ENCODE results near the gene AUTS2.

DNA sequence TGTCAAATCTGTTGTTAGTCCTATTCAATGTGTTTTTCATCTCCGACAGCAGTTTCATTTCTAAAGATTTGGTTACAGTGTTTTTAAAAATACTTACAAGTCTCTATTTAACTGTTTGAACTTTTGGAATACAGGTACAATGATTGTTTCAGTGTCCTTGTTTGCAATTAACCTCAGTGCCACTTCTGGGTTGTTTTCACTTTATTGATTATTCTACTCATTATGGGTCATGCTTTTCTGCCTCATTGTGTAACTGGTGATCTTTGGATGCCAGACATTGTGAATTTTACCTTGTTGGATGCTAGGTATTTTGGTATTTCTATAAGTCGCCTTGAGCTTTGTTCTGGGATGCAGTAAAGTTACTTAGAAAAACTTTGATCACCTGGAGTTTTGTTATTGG lies 331.3 kb downstream of the AUTS2 start:
- TF ChIP-seq, protein P1, sequence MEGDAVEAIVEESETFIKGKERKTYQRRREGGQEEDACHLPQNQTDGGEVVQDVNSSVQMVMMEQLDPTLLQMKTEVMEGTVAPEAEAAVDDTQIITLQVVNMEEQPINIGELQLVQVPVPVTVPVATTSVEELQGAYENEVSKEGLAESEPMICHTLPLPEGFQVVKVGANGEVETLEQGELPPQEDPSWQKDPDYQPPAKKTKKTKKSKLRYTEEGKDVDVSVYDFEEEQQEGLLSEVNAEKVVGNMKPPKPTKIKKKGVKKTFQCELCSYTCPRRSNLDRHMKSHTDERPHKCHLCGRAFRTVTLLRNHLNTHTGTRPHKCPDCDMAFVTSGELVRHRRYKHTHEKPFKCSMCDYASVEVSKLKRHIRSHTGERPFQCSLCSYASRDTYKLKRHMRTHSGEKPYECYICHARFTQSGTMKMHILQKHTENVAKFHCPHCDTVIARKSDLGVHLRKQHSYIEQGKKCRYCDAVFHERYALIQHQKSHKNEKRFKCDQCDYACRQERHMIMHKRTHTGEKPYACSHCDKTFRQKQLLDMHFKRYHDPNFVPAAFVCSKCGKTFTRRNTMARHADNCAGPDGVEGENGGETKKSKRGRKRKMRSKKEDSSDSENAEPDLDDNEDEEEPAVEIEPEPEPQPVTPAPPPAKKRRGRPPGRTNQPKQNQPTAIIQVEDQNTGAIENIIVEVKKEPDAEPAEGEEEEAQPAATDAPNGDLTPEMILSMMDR (IDR thresholded peaks at IDR 0.05), result no peak
- no peak for TF ChIP-seq SIN3A (IDR thresholded peaks at IDR 0.05; ENCODE audit: borderline replicate concordance, insufficient read depth, low read depth, low read length)
- no peak for TF ChIP-seq REST (IDR thresholded peaks at IDR 0.05; ENCODE audit: insufficient read depth in 1 of 2, low read depth in 2 of 2, low read length in 1 of 2)

Measured in Panc1 (cell line).